ENCODE results near the gene CCM2.

The CCM2 gene

GRCh38 chr7:44965441-44965903 is 34.5 kb upstream of the CCM2 start:
- no peak overlapping the region for H3K9ac ChIP-seq

GRCh38 chr7:44965937-44966730 is 33.9 kb upstream of the CCM2 start:
- Histone ChIP-seq H3K4me3 (IDR thresholded peaks at IDR 0.05; ENCODE audit: insufficient read depth, low read depth, low read length) (no peak overlapping the region), H4K20me1 (ENCODE audit: insufficient read depth) (no peaks in the 10 kb centered on the region), H3K36me3 (ENCODE audit: insufficient read depth) (no peaks in the 10 kb centered on the region), H3K9ac (no peak overlapping the region), H2AFZ (ENCODE audit: low read depth) (no peak overlapping the region), H3K4me2 (no peak overlapping the region), H3K27ac (no peak overlapping the region), H3K4me1 (ENCODE audit: low read depth, poor library complexity, severe bottlenecking) (peaks cover 26% of the 10 kb centered on the region), H3K79me2 (ENCODE audit: insufficient read depth, low read depth) (no peaks in the 10 kb centered on the region), H3K27me3 (ENCODE audit: insufficient read depth, low read depth) (no peaks in the 10 kb centered on the region)
- no peak for TF ChIP-seq CTCF (conservative IDR thresholded peaks at IDR 0.05; ENCODE audit: low read depth, low read length)

More at GRCh38 chr7:44965441-44965903, 34.5 kb upstream of the CCM2 start:
- Histone ChIP-seq H3K4me1 (ENCODE audit: low read depth, poor library complexity, severe bottlenecking) (peaks cover 28% of the 10 kb centered on the region), H3K79me2 (ENCODE audit: insufficient read depth, low read depth) (no peaks in the 10 kb centered on the region), H3K27ac (no peak overlapping the region), H3K4me3 (IDR thresholded peaks at IDR 0.05; ENCODE audit: insufficient read depth, low read depth, low read length) (no peak overlapping the region), H2AFZ (ENCODE audit: low read depth) (no peak overlapping the region), H3K27me3 (ENCODE audit: insufficient read depth, low read depth) (no peaks in the 10 kb centered on the region), H3K36me3 (ENCODE audit: insufficient read depth) (no peaks in the 10 kb centered on the region), H3K4me2 (no peak overlapping the region), H4K20me1 (ENCODE audit: insufficient read depth) (no peaks in the 10 kb centered on the region)
- no peak for TF ChIP-seq CTCF (conservative IDR thresholded peaks at IDR 0.05; ENCODE audit: low read depth, low read length)

GRCh38 chr7:44966731-44967538 is 33.1 kb upstream of the CCM2 start:
- no peak overlapping the region for H3K9ac ChIP-seq
- H4K20me1 ChIP-seq (ENCODE audit: insufficient read depth) = no peaks in the 10 kb centered on the region
- no peak overlapping the region for H3K27ac ChIP-seq
- H3K4me1 ChIP-seq (ENCODE audit: low read depth, poor library complexity, severe bottlenecking) = peaks cover 26% of the 10 kb centered on the region
- H3K4me3 ChIP-seq (IDR thresholded peaks at IDR 0.05; ENCODE audit: insufficient read depth, low read depth, low read length) = no peak overlapping the region
- H2AFZ ChIP-seq (ENCODE audit: low read depth) = no peak overlapping the region
- TF ChIP-seq CTCF (conservative IDR thresholded peaks at IDR 0.05; ENCODE audit: low read depth, low read length) = no peak
- no peaks in the 10 kb centered on the region for H3K27me3 ChIP-seq (ENCODE audit: insufficient read depth, low read depth)
- H3K36me3 ChIP-seq (ENCODE audit: insufficient read depth) = no peaks in the 10 kb centered on the region
- no peaks in the 10 kb centered on the region for H3K79me2 ChIP-seq (ENCODE audit: insufficient read depth, low read depth)
- no peak overlapping the region for H3K4me2 ChIP-seq

GRCh38 chr7:44967571-44968446 is 32.2 kb upstream of the CCM2 start:
- Histone ChIP-seq H3K4me3 (IDR thresholded peaks at IDR 0.05; ENCODE audit: insufficient read depth, low read depth, low read length) (no peak overlapping the region), H3K4me2 (no peak overlapping the region), H3K79me2 (ENCODE audit: insufficient read depth, low read depth) (no peaks in the 10 kb centered on the region), H4K20me1 (ENCODE audit: insufficient read depth) (no peaks in the 10 kb centered on the region), H3K9ac (no peak overlapping the region), H3K36me3 (ENCODE audit: insufficient read depth) (no peaks in the 10 kb centered on the region), H2AFZ (ENCODE audit: low read depth) (no peak overlapping the region), H3K27ac (no peak overlapping the region), H3K4me1 (ENCODE audit: low read depth, poor library complexity, severe bottlenecking) (peaks cover 26% of the 10 kb centered on the region), H3K27me3 (ENCODE audit: insufficient read depth, low read depth) (no peaks in the 10 kb centered on the region)
- TF ChIP-seq CTCF (conservative IDR thresholded peaks at IDR 0.05; ENCODE audit: low read depth, low read length) = no peak

Measured in KMS-11 (cell line).